Activated CD8-positive, alpha-beta memory T cell treated with anti-CD3 and anti-CD28 coated beads, Interleukin-2, amount 50 U/mL, for 1 hour (primary cell): ENCODE measurements around the gene ZNF609.
"Not testable (repeated sequence)": the region's sequence is repeated elsewhere in the genome, so short reads cannot be mapped to it uniquely, and the experiment has no call there.

Experiments
- DNase-seq: peaks from one replicate; pipeline ENCODE4 v3.0.0-alpha.2; 2020; ENCODE audit errors: extremely low read depth

Gene ZNF609

GRCh38 chr15:64583983-64584382, 123.6 kb downstream of the ZNF609 start:
- no peak for DNase-seq

DNA sequence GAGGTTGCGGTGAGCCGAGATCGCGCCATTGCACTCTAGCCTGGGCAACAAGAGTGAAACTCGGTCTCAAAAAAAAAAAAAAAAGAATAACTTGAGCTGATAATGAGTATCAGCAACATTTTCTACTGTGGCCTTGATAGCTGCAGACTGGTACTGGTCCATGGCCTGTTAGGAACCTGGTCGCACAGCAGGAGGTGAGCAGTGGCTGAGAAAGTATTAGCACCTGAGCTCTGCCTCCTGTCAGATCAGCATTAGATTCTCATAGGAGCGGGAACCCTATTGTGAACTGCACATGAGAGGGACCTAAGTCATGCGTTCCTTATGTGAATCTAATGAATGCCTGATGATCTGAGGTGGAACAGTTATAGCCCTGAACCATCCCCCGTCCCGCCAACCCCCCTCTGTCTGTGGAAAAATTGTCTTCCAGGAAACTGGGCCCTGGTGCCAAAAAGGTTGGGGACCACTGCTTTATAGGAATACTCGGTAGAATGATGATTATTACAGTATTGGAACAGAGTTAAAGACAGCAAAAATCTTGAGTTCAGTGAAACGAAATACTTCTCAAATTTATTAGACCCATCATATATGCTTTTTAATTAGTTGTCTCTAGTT, 126.0 kb downstream of the ZNF609 start:
- DNase-seq: no peak

DNA sequence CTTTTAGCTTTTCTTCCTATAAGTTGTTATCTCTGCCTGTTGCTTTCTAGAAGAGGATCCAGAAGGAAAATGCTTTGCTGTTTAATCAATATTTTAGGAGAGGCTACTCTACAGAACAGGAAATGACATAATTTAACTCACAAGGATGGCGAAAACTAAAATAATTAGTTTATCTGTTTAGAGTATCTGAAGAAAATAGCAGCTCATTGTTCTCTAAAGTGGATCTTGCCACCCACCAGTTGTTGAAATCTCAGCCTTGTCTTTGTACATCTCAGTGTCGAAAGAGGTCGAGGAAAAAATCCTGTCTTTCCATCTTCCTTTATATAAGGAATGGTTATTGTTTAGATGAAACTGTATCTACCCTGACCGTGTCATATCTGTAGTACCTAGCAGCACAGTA, 126.6 kb downstream of the ZNF609 start:
- no peak for DNase-seq

- no peak for DNase-seq
These were observed 129.2 kb downstream of the ZNF609 start for GRCh38 chr15:64589435-64590084.

- not testable (repeated sequence) for DNase-seq
These were observed 132.5 kb downstream of the ZNF609 start for GRCh38 chr15:64592845-64593244.

DNA sequence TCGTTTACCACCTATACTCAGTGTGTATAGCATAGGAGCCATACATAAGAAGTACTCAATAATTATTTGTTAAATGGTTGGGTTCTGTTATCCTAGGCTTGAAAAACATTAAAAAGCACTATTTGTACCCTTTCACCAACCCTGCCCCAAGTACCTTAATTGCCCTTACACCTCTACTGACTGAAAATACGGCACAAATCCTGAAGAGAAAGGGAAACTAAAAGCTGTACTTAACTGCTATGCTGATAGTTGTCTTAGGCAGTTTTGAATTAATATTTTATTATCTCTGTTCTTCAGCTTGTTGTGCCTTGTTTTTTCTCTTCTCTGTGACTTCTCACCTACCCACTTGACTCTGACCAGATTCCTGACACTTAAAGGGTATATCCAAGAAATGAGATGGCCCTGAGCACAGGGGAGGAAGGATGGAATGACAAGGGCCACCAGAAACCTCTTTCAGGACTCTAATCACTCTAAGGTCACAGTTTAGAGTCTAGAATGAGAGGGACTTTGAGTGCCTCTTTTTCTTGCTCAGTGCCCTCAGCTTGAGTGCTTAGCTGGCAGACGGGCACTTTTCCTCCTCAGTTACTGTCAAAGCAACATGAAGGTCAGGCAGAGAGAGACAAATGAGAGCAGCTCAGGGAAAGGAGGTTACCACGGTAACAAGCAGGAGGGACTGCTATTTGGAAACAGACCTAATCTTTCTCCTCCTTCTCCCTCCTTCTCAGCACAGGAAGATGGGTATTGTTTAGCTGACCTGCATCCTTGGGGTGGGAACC, 136.5 kb downstream of the ZNF609 start:
- DNase-seq: no peak

DNA sequence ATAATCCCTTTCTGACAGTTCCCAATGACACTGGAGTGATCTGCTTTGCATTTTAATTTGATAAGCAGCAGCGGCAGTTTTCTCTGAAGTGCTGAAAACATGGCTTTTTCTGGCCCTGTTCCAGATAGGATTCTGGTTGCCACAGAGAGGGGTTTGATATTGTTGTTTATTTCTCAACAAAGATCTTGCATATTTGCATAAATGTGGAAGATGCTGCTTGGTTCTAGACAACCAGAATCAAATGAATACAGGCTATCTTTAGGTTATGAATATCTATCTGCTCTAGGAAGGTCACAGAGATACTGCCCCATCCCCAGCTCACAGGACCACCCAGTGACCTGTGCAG, 137.1 kb downstream of the ZNF609 start:
- no peak for DNase-seq

- DNase-seq: no peak
These were observed 138.8 kb downstream of the ZNF609 start for GRCh38 chr15:64599226-64599625.

DNA sequence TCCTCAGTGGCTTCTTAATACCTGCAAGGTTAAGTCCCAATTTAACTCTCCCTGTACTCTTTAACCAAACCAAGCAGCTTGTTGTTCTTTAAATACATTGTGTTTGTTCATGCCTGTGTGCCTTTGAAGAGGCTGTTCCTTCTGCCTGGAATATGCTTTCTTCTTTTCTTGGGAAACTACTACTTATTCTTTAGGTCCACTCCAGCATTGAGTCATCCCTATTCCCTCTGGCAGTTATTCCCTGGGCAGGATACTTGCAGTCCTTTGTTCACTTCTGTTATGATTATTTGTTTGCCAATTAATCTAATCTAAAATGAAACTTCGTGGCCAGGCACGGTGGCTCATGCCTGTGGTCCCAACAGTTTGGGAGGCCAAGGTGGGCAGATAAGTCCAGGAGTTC, 139.3 kb downstream of the ZNF609 start:
- DNase-seq: no peak

DNA sequence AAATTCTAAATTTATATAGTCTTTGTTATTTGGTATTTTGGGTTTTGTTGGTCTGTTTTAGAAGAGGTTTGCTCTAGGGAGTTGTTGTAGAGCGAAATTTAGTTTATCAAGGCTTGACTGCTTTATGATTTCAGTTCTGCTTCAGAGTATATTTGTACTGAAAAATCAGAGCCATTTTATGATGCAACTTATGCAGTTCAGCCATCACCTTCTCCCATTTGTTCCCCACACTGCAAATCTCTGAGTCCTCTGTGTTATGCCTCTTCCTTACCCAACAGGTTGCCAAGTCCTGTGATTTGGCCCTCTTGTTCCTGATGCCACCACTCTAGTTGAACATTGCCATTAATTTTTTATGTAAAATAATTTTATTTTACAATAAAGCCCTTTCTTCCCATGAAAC, 140.4 kb downstream of the ZNF609 start:
- no peak for DNase-seq

DNA sequence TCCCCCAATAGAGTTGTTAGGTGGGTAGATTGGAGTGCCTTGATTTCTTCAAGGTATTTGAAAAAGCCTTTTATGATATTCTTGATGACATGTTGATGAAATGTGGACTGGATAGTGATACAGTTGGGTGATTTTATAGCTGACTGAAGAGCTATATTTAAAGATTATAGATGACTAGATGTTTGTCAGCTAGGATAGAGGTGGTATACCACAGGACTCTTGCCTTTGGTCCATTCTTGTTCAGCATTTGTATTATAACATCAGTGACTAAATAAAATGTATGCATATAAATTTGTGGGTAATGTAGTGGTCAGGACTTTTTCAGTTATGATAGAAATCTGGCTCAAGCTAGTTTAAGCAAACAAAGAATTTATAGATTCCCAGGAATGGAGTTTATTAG, 143.9 kb downstream of the ZNF609 start:
- no peak for DNase-seq

GRCh38 chr15:64607416-64607815, 147.0 kb downstream of the ZNF609 start:
- DNase-seq: not testable (repeated sequence)

DNA sequence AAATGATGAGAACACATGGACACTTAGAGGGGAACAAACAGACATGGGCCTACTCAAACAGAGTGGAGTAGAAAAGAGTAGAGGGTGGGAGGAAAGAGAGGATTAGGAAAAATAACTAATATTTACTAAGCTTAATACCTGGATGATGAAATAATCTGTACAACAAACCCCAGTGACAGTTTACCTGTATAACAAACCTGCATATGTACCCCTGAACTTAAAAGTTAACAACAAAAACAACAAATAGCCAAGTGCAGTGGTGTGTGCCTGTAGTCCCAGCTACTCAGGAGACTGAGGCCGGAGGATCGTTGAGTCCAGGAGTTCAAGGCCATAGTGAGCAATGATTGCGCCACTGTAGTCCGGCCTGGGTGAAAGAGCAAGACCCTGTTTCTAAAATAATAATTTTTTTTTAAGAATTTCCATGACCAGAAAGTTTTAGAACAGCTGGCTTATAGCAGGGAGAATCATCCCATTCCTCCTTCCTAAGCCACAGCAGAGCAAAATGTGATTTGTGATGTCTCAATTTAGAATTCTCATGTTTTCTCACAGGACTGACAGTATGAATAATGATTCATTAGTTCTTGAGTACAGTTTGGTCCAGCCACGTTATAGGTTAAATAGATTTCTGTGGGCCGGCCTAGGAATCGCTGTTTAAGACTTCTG, 150.0 kb downstream of the ZNF609 start:
- no peak for DNase-seq

DNA sequence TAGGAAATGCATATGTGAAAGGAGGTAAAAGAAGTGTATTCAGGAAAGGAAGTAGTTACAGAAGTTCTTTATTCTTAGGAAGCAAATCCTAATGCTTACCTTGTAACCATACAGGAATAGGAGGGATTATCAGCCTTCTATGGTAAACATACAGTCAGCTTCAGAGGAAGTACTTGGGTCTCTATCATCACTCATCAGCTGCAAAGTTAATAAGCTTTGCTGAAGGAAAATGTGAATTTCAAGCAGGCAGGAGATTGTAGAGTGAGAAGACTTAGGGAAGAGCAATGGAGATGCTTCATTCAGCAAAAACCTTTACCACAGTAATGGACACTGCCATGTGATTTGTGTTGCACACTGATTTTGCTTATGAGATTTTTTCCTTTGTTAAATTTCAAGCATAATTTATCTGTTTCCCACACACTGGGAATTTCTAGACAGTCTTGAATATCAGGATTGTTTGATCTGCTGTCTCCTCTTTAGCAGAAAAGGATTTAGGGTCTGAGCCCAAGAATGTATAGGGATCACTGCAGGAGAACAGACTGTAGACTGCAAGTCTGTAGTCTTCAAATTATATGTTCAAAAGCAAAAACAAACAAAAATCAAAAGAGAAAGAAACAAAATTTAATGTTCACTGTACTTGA, 150.8 kb downstream of the ZNF609 start:
- DNase-seq: no peak

DNA sequence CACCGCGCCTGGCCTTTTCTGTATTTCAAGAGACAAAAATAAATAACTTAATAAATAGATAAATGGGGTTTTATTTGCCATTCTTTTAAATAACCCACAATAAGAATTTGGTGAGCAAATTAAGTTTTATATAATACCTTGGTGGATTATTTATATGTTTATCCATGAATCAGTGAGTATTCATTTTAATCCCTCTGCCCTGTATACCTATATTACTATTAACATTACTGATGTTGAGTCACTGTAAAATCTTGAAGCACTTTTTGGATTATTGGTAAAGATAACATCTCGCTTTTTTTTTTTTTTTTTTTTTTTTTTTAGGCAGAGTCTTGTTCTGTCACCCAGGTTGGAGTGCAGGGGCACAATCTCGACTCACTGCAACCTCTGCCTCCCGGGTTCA, 154.1 kb downstream of the ZNF609 start:
- no peak for DNase-seq

GRCh38 chr15:64617727-64618126, 157.3 kb downstream of the ZNF609 start:
- no peak for DNase-seq

- DNase-seq: no peak
These were observed 157.8 kb downstream of the ZNF609 start for GRCh38 chr15:64618138-64618537.

DNA sequence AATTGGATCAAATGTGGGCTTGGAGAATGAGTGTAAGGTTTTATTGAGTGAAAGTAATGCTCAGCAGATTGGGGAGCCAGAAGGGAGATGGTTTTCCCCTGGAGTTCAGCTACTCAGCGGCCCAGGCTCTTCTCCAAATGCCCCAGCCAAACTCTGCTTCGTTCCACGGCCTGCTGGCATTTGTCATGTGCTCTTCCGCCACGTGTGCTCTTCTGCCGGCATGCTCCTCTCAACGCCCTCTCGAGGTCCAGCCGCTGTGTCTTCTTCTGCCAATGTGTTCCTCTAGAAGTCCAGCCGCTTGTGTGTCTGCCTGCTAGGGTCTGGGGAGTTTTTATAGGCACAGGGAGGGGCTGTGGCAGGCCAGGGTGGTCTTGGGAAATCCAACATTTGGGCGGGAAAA, 158.2 kb downstream of the ZNF609 start:
- no peak for DNase-seq

- no peak for DNase-seq
These were observed 159.8 kb downstream of the ZNF609 start for GRCh38 chr15:64619880-64620839.

DNA sequence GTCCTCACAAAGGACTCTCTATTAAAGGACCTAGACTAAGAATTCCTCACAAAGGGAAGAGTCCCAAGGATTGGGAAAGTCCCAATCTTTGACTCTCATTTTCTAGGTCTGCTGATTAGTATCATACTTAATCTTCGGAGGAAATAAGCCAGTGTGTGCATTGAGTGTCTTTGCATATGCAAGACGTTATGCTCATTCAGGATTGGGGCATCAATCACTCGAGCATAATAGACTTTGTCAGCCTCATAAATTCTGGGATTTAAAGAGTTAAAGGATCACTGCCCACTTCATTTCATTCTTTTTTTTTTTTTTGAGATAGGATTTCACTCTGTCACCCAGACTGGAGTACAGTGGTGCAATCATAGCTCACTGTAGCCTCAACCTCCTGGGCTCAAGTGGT, 160.7 kb downstream of the ZNF609 start:
- DNase-seq: no peak
